ENCODE measurements around the gene OFD1. TPM values are rescaled to one million over a fixed set of nuclear protein-coding genes. Genes with fewer than 3 reads are reported as not detected.

The OFD1 gene
- total RNA-seq (2022; extraction: Qiagen RNA extraction) = 10.0 to 15.1 TPM (median 11.8 TPM) in 5 replicates

GRCh38 chrX:13734278-13735172, at the start of gene OFD1, which contains the start of gene TRAPPC2:
TSS of gene OFD1 (plus strand) at chrX:13734748. CDS start at chrX:13735072, 324 bp downstream.
TSS of gene TRAPPC2 (minus strand) at chrX:13734620. CDS start at chrX:13719963, 14,657 bp downstream.

GRCh38 chrX:13688958-13689740, 45.4 kb upstream of the OFD1 start, which contains the start of gene RAB9A:
TSS of gene RAB9A (plus strand) at chrX:13689128. CDS start at chrX:13708747, 19,619 bp downstream.

GRCh38 chrX:13816643-13817627, 82.4 kb downstream of the OFD1 start, which contains the start of gene GPM6B:
TSS of gene GPM6B (minus strand) at chrX:13817093. CDS start at chrX:13816904, 189 bp downstream.

Other genes starting within 250 kb of the OFD1 start
- gene EGFL6, start 165.1 kb upstream of the OFD1 start, total RNA-seq (2022; extraction: Qiagen RNA extraction) = not detected in 5 replicates
- 0.53 to 1.3 TPM (median 0.63 TPM) in 5 replicates for gene TCEANC, start 81.6 kb upstream of the OFD1 start, total RNA-seq (2022; extraction: Qiagen RNA extraction)
- 31.6 to 38.1 TPM (median 33.5 TPM) in 5 replicates for gene RAB9A, start 45.6 kb upstream of the OFD1 start, total RNA-seq (2022; extraction: Qiagen RNA extraction)
- 6.4 to 10.5 TPM (median 7.6 TPM) in 5 replicates for gene TRAPPC2, start 128 bp upstream of the OFD1 start, total RNA-seq (2022; extraction: Qiagen RNA extraction)
- gene GPM6B, start 82.3 kb downstream of the OFD1 start, total RNA-seq (2022; extraction: Qiagen RNA extraction) = 0.05 to 0.07 TPM (median 0.05 TPM) in 3 of 5 replicates, not detected in the others